ENCODE measurements around the gene CPLANE2.

DNA sequence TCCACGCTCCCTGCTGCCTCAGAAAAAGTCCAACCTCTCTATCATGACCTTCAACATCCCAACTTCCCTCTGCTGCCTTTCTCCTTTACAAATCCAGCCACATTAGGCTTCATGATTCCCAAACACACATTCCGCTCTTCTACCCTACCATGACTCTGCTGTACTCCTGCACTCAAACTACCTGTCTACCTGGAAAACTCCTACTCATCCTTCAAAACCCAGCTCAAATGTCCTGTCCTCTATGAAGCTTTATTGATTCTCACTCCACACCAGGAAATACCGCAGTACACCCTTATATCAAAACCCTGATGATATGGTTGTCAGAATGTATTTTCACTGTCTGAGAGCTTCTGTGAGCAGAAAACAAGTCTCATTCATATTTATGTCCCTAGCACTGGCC, 33.4 kb downstream of the CPLANE2 start:
- TF ChIP-seq, protein P1, sequence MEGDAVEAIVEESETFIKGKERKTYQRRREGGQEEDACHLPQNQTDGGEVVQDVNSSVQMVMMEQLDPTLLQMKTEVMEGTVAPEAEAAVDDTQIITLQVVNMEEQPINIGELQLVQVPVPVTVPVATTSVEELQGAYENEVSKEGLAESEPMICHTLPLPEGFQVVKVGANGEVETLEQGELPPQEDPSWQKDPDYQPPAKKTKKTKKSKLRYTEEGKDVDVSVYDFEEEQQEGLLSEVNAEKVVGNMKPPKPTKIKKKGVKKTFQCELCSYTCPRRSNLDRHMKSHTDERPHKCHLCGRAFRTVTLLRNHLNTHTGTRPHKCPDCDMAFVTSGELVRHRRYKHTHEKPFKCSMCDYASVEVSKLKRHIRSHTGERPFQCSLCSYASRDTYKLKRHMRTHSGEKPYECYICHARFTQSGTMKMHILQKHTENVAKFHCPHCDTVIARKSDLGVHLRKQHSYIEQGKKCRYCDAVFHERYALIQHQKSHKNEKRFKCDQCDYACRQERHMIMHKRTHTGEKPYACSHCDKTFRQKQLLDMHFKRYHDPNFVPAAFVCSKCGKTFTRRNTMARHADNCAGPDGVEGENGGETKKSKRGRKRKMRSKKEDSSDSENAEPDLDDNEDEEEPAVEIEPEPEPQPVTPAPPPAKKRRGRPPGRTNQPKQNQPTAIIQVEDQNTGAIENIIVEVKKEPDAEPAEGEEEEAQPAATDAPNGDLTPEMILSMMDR (conservative IDR thresholded peaks at IDR 0.05; ENCODE audit: low read depth, low read length): no peak
- TF ChIP-seq NFE2L2 (IDR thresholded peaks at IDR 0.05; ENCODE audit: low read depth, low read length): no peak
- TF ChIP-seq POLR2A (IDR thresholded peaks at IDR 0.05; ENCODE audit: low read depth, low read length): no peak
- TF ChIP-seq SMC3 (IDR thresholded peaks at IDR 0.05; ENCODE audit: low read depth, low read length): no peak
- TF ChIP-seq CEBPB (IDR thresholded peaks at IDR 0.05; ENCODE audit: low read depth, low read length): no peak
- no peak for TF ChIP-seq RAD21 (IDR thresholded peaks at IDR 0.05; ENCODE audit: low read length)
- no peak for TF ChIP-seq RFX5 (IDR thresholded peaks at IDR 0.05; ENCODE audit: low read depth, low read length)
- TF ChIP-seq, protein P2, sequence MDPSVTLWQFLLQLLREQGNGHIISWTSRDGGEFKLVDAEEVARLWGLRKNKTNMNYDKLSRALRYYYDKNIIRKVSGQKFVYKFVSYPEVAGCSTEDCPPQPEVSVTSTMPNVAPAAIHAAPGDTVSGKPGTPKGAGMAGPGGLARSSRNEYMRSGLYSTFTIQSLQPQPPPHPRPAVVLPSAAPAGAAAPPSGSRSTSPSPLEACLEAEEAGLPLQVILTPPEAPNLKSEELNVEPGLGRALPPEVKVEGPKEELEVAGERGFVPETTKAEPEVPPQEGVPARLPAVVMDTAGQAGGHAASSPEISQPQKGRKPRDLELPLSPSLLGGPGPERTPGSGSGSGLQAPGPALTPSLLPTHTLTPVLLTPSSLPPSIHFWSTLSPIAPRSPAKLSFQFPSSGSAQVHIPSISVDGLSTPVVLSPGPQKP (IDR thresholded peaks at IDR 0.05; ENCODE audit: borderline replicate concordance, low read depth, low read length): no peak
- TF ChIP-seq BHLHE40 (IDR thresholded peaks at IDR 0.05; ENCODE audit: low read depth, low read length): no peak
- TF ChIP-seq, protein P3, sequence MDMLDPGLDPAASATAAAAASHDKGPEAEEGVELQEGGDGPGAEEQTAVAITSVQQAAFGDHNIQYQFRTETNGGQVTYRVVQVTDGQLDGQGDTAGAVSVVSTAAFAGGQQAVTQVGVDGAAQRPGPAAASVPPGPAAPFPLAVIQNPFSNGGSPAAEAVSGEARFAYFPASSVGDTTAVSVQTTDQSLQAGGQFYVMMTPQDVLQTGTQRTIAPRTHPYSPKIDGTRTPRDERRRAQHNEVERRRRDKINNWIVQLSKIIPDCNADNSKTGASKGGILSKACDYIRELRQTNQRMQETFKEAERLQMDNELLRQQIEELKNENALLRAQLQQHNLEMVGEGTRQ (IDR thresholded peaks at IDR 0.05; ENCODE audit: low read depth, low read length): no peak

Measured in IMR-90 (cell line).